Upper lobe of left lung (tissue), 6 donors: ENCODE measurements around the gene STBD1. TPM values are rescaled to one million over a fixed set of nuclear protein-coding genes. Genes with fewer than 3 reads are reported as not detected.
A peak's percentile ranks its signal among the peaks of the same experiment; 100 is the strongest.

Source experiments
- ATAC-seq, 2 donors: fragments of 200-7000 bp; cut with Tn5 transposase; one replicate each; pipeline ENCODE4 v1.9.1; 2022; ENCODE audit warnings: mild to moderate bottlenecking in 2 of 2, moderate library complexity in 2 of 2; ENCODE audit not compliant: low FRiP score in 2 of 2
- DNase-seq, 2 donors: peaks; one replicate each; pipeline ENCODE4 v3.0.0-alpha.2; 2019 to 2020
- H3K27ac ChIP-seq, 4 donors: fragments of 200-600 bp; sonication (generic); one replicate each; pipeline ENCODE4 v1.5.1; 2016 to 2019
- H3K27me3 ChIP-seq, 4 donors: fragments of 200-600 bp; sonication (generic); one replicate each; pipeline ENCODE4 v1.5.1; 2017 to 2019
- H3K36me3 ChIP-seq, 4 donors: fragments of 200-600 bp; sonication (generic); one replicate each; pipeline ENCODE4 v1.5.1; 2016 to 2019
- H3K4me1 ChIP-seq, 4 donors: fragments of 200-600 bp; sonication (generic); one replicate each; pipeline ENCODE4 v1.5.1; 2018 to 2019
- H3K4me3 ChIP-seq, 4 donors: fragments of 200-600 bp; sonication (generic); one replicate each; pipeline ENCODE4 v1.5.1; 2017 to 2019; ENCODE audit warnings: mild to moderate bottlenecking in 2 of 4, moderate library complexity in 1 of 4
- H3K9me3 ChIP-seq, 4 donors: fragments of 200-600 bp; sonication (generic); one replicate each; pipeline ENCODE4 v1.5.1; 2018 to 2019
- EP300 ChIP-seq, 4 donors: sonication (generic); formaldehyde crosslinking; IDR thresholded peaks; one replicate each; pipeline ENCODE4 v1.5.1; 2017; ENCODE audit warnings: antibody characterized with exemption in 4 of 4, control low read depth in 2 of 4
- POLR2A ChIP-seq, 4 donors: fragments of 450-650 bp; IDR thresholded peaks; one replicate each; pipeline ENCODE4 v1.5.1; 2016 to 2017; ENCODE audit warnings: antibody characterized with exemption in 4 of 4, mild to moderate bottlenecking in 2 of 4
- POLR2AphosphoS5 ChIP-seq, 2 donors: sonication (generic); formaldehyde crosslinking; IDR thresholded peaks; one replicate each; pipeline ENCODE4 v1.5.1; 2017; ENCODE audit warnings: antibody characterized with exemption in 2 of 2
- WGBS, 2 donors: methylation state at CpG; one replicate each; pipeline ENCODE4 v1.1.5; 2017 to 2018; 5-methylcytosine and 5-hydroxymethylcytosine counted together
- total RNA-seq, 6 donors: library from RNA; depleted of rRNA in 4 of 6; stranded (reverse); fragments of >200 nt in 4 of 6; gene quantifications; one replicate each; pipeline versions ENCODE4 v1.1.0 to v1.2.1, GENCODE V29; 2016 to 2021
- TF ChIP-seq, protein P1 (sequence below), 6 experiments: fragments of 450-650 bp in 4 of 6; fragments of 200-600 bp in 2 of 6; sonication (generic) in 2 of 6; IDR thresholded peaks; one replicate each; pipeline ENCODE4 v1.5.1; 2016 to 2019; ENCODE audit warnings: antibody characterized with exemption in 6 of 6
- donor health status: DM: no; HTN: no; CAD: no; lungs with moderate emphysema.
- donor health status: DM: no; HTN: yes; CAD: no; lungs with severe emphysema.

Gene STBD1
- total RNA-seq, 6 donors from 2014 or later, result 3.6 to 14.2 (median 5.7) TPM

DNA sequence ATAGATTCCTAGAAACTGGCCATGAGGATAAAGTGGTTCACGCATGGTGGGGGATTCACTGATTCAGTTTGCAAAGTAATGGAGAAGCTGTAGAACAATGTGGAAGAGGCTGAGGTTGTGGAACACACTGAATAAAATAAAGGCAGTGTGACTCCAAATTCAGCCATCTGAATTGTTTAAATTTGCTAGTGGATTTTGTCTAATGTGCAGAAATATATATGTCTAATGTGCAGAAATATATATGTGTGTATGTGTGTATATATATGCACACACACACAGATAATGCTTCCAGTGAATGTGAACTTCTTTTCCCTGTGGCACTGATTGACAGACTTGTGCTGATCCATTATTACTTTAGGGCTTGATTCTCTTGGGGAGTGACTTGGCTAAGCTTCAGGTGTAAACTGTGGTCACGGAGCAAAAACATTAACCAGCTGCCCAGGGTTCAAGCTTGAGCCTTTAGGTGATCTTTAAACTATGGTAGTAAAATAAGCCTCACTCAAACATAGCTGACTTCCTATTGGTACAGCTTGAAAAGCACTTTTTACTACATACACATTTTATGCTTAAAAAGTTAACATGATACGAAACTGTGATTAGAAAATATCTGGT is 3.5 kb downstream of the STBD1 start:
- Histone ChIP-seq H3K4me3 (no peak overlapping the region), H3K36me3 (peaks cover 0 to 6% (median 2%) of the 10 kb centered on the region in 4 donors), H3K27me3 (no peaks in the 10 kb centered on the region), H3K4me1 (peaks cover 9 to 30% (median 22%) of the 10 kb centered on the region in 4 donors), H3K9me3 (no peaks in the 10 kb centered on the region), H3K27ac (no peak overlapping the region)
- no peak for DNase-seq
- TF ChIP-seq, protein P1, sequence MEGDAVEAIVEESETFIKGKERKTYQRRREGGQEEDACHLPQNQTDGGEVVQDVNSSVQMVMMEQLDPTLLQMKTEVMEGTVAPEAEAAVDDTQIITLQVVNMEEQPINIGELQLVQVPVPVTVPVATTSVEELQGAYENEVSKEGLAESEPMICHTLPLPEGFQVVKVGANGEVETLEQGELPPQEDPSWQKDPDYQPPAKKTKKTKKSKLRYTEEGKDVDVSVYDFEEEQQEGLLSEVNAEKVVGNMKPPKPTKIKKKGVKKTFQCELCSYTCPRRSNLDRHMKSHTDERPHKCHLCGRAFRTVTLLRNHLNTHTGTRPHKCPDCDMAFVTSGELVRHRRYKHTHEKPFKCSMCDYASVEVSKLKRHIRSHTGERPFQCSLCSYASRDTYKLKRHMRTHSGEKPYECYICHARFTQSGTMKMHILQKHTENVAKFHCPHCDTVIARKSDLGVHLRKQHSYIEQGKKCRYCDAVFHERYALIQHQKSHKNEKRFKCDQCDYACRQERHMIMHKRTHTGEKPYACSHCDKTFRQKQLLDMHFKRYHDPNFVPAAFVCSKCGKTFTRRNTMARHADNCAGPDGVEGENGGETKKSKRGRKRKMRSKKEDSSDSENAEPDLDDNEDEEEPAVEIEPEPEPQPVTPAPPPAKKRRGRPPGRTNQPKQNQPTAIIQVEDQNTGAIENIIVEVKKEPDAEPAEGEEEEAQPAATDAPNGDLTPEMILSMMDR (IDR thresholded peaks at IDR 0.05), result no peak
- no peak for TF ChIP-seq EP300 (IDR thresholded peaks at IDR 0.05)
- no peak for ATAC-seq
- WGBS, 2 donors, result 89 to 92% methylated on average over 3 of the region's 3 CpGs

DNA sequence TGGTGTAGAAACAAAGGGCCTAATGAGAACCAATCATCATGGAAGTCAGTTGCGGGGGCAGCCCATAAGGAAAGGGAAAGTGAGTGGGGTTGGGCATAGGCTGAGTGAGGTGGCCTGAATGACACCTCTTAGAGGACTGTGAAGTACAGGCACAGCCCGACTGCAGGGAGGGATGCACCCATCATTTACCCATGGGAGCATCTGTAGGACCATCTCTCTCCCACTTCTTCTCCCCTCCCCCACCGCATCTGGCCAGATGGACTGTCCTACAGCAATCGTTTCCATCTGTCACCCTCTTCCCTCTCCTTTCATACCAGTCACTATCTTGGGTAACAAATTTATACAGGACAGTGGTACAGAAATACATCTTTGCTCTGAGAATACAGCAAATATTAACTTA is 4.2 kb downstream of the STBD1 start:
- H3K27ac ChIP-seq, result no peak overlapping the region
- no peaks in the 10 kb centered on the region for H3K27me3 ChIP-seq
- no peak for DNase-seq
- TF ChIP-seq POLR2A (IDR thresholded peaks at IDR 0.05) (no peak), EP300 (IDR thresholded peaks at IDR 0.05) (no peak), POLR2AphosphoS5 (IDR thresholded peaks at IDR 0.05) (no peak)
- TF ChIP-seq, protein P1 (IDR thresholded peaks at IDR 0.05), result no peak
- no peak overlapping the region for H3K4me3 ChIP-seq
- H3K9me3 ChIP-seq, result no peaks in the 10 kb centered on the region
- H3K36me3 ChIP-seq, result peaks cover 0 to 6% (median 2%) of the 10 kb centered on the region in 4 donors
- no peak for ATAC-seq
- 80 to 83% methylated on average over 4 of the region's 4 CpGs for WGBS, 2 donors
- peaks cover 7 to 23% (median 16%) of the 10 kb centered on the region in 4 donors for H3K4me1 ChIP-seq

DNA sequence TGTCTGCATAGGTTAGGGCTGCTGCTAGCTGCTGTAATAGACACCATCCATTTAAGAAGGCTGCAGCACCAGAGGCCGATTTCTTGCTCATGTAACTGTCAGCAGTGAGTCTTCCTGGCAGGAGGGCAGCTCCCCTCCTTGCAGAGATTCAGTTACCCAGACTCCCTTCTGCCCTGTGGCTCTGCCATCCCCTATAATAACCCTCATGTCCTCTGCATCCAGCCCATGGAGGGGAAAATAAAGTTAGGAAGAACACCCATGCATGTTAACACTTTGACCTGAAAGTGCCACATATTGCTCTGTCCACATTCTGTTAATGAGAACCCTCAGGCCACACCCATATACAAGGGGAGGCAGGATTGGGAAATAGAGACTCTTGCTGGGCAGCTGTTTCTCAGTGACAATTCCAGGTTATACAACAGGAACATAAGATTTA is 5.4 kb downstream of the STBD1 start:
- Histone ChIP-seq H3K9me3 (peaks cover 0 to 5% (median 0%) of the 10 kb centered on the region in 4 donors), H3K27ac (no peak overlapping the region), H3K36me3 (peaks cover 0 to 6% (median 2%) of the 10 kb centered on the region in 4 donors), H3K4me1 (peaks cover 7 to 20% (median 14%) of the 10 kb centered on the region in 4 donors), H3K27me3 (no peaks in the 10 kb centered on the region), H3K4me3 (no peak overlapping the region)
- DNase-seq, result peak in 1 of 2 donors; percentile 40
- 56 to 57% methylated on average over 1 of the region's 1 CpG for WGBS, 2 donors
- TF ChIP-seq, protein P1 (IDR thresholded peaks at IDR 0.05), result no peak
- peak; percentile 28 for ATAC-seq

DNA sequence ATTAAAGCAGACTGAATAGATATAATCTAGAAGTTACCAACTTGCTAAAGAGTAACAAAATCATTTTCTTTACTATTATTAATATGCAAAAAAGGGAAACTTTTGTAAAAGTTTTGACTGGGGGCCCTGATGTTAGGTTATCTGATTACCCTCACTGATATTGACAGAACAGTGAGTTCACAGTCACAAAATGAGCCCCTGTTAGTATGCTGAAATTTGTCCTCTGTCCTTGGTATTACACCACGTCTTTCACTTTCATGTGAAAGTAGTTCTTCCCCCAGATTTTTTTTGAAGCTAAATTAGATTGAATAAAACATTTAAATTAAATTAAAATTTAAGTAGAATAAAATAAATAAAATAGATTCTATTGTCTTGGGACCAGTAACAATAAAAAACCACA is 5.9 kb downstream of the STBD1 start:
- H3K27ac ChIP-seq, result no peak overlapping the region
- H3K9me3 ChIP-seq, result peaks cover 0 to 5% (median 1%) of the 10 kb centered on the region in 4 donors
- H3K4me3 ChIP-seq, result no peak overlapping the region
- H3K36me3 ChIP-seq, result peaks cover 0 to 6% (median 2%) of the 10 kb centered on the region in 4 donors
- peaks cover 6 to 16% (median 9%) of the 10 kb centered on the region in 4 donors for H3K4me1 ChIP-seq
- TF ChIP-seq, protein P1 (IDR thresholded peaks at IDR 0.05), result no peak
- TF ChIP-seq POLR2A (IDR thresholded peaks at IDR 0.05) (no peak), POLR2AphosphoS5 (IDR thresholded peaks at IDR 0.05) (no peak), EP300 (IDR thresholded peaks at IDR 0.05) (no peak)
- ATAC-seq (no peak), DNase-seq (no peak)
- H3K27me3 ChIP-seq, result no peaks in the 10 kb centered on the region
- 66 to 68% methylated on average over 1 of the region's 1 CpG for WGBS, 2 donors

DNA sequence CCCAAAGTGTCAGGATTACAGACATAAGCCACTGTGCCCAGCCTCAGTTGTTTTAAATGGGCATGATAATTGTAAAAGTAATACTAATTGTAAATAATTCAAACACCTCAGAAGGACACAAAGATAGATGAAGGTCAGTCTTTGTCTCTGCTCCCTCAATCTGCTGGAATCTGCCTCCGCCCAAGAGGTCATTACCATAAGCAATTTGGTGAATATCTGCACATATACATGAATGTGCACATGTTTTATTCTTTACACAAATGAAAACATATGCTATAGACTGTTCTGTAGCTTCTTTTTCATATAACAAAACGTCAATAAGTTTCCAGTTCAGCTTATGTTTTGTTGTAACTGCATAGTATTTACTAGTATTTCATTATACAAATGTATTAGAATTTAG is 7.0 kb downstream of the STBD1 start:
- ATAC-seq (no peak), DNase-seq (no peak)
- 74 to 82% methylated on average over 2 of the region's 2 CpGs for WGBS, 2 donors

More for the DNA sequence above, 7.0 kb downstream of the STBD1 start:
- peaks cover 0 to 5% (median 1%) of the 10 kb centered on the region in 4 donors for H3K9me3 ChIP-seq
- TF ChIP-seq EP300 (IDR thresholded peaks at IDR 0.05), result no peak
- no peak for TF ChIP-seq POLR2A (IDR thresholded peaks at IDR 0.05)
- no peak for TF ChIP-seq POLR2AphosphoS5 (IDR thresholded peaks at IDR 0.05)
- no peak overlapping the region for H3K4me3 ChIP-seq
- H3K27me3 ChIP-seq, result no peaks in the 10 kb centered on the region
- H3K27ac ChIP-seq, result no peak overlapping the region
- peaks cover 3 to 12% (median 7%) of the 10 kb centered on the region in 4 donors for H3K4me1 ChIP-seq
- peaks cover 0 to 6% (median 2%) of the 10 kb centered on the region in 4 donors for H3K36me3 ChIP-seq
